SK-N-SH (cell line): ENCODE measurements around the gene ATP11A. TPM values are rescaled to one million over a fixed set of nuclear protein-coding genes. Genes with fewer than 3 reads are reported as not detected.

Source experiments
- CTCF ChIA-PET: fragments of 300-600, 350-600 bp; formaldehyde crosslinking; extraction: SDS; loops from one replicate; lab custom pipeline; 2021; lab: Yijun Ruan, JAX
- POLR2A ChIA-PET: fragments of 350-600 bp; sonication (Branson Sonifier 250); formaldehyde crosslinking; extraction: SDS; loops from one replicate; lab custom pipeline; 2020; ENCODE audit warnings: antibody characterized with exemption, inconsistent platforms; lab: Yijun Ruan, JAX
- DNase-seq: peaks from one replicate; pipeline ENCODE4 v3.0.0; 2012
- H2AFZ ChIP-seq: fragments of 200-600 bp; sonication (generic); 2 replicates; pipeline ENCODE4 v1.8.1; 2016; ENCODE audit warnings: antibody characterized with exemption, mild to moderate bottlenecking, low read depth
- H3F3A ChIP-seq: fragments of 200-600 bp; sonication (generic); replicated peaks from 2 replicates; pipeline ENCODE3; 2016; ENCODE audit warnings: antibody characterized with exemption, mild to moderate bottlenecking; ENCODE audit not compliant: insufficient read depth
- H3K27ac ChIP-seq, 2 experiments: fragments of 200-500 bp in 1 of 2; fragments of 200-600 bp in 1 of 2; sonication (Bioruptor generic) in 1 of 2; sonication (generic), shearing (Covaris generic) in 1 of 2; 2 replicates each; pipeline versions ENCODE4 v1.5.1 to v1.6.1; 2014 to 2016; ENCODE audit warnings: low read depth in 2 of 2, inconsistent platforms in 1 of 2, low read length in 1 of 2, mild to moderate bottlenecking in 1 of 2, mixed read lengths in 1 of 2
- H3K27me3 ChIP-seq: fragments of 200-600 bp; sonication (generic), shearing (Covaris generic); 2 replicates; pipeline ENCODE4 v1.6.1; 2016; ENCODE audit warnings: mixed run types; ENCODE audit not compliant: insufficient read depth
- H3K36me3 ChIP-seq, 2 experiments: fragments of 200-500 bp in 1 of 2; fragments of 200-600 bp in 1 of 2; sonication (Bioruptor generic) in 1 of 2; sonication (generic) in 1 of 2; replicated peaks in 1 of 2; 2 replicates each; pipeline versions ENCODE3 to v1.5.1; 2014 to 2016; ENCODE audit warnings: low read length in 1 of 2, mild to moderate bottlenecking in 1 of 2; ENCODE audit not compliant: insufficient read depth in 2 of 2, control insufficient read depth in 1 of 2
- H3K4me1 ChIP-seq, 2 experiments: fragments of 200-500 bp in 1 of 2; fragments of 200-600 bp in 1 of 2; sonication (Bioruptor generic) in 1 of 2; sonication (generic), shearing (Covaris generic) in 1 of 2; 2 replicates each; pipeline versions ENCODE4 v1.5.1 to v1.6.1; 2014 to 2016; ENCODE audit warnings: low read depth in 1 of 2, low read length in 1 of 2, mixed run types in 1 of 2; ENCODE audit not compliant: insufficient read depth in 2 of 2, control insufficient read depth in 1 of 2
- H3K4me2 ChIP-seq: fragments of 200-600 bp; sonication (generic), shearing (Covaris generic); 2 replicates; pipeline ENCODE4 v1.6.1; 2017; ENCODE audit warnings: mixed run types
- H3K4me3 ChIP-seq, 2 experiments: fragments of 200-500 bp in 1 of 2; fragments of 200-600 bp in 1 of 2; sonication (Bioruptor generic) in 1 of 2; sonication (generic), shearing (Covaris generic) in 1 of 2; 2 replicates each; pipeline versions ENCODE4 v1.5.1 to v1.8.1; 2014 to 2016; ENCODE audit warnings: low read depth in 2 of 2, inconsistent platforms in 1 of 2, low read length in 1 of 2, mild to moderate bottlenecking in 1 of 2, mixed read lengths in 1 of 2, moderate library complexity in 1 of 2
- H3K79me2 ChIP-seq: fragments of 200-600 bp; sonication (generic); 2 replicates; pipeline ENCODE4 v1.8.1; 2017; ENCODE audit warnings: mild to moderate bottlenecking; ENCODE audit not compliant: insufficient read depth
- H3K9ac ChIP-seq: fragments of 200-600 bp; sonication (generic); 2 replicates; pipeline ENCODE4 v1.6.1; 2017; ENCODE audit warnings: mixed run types
- H3K9me2 ChIP-seq: fragments of 200-600 bp; sonication (generic); 2 replicates; pipeline ENCODE4 v1.6.1; 2017; ENCODE audit warnings: mixed run types
- H3K9me3 ChIP-seq: fragments of 200-600 bp; sonication (generic); 2 replicates; pipeline ENCODE4 v1.6.1; 2017; ENCODE audit warnings: mixed run types, mild to moderate bottlenecking, moderate library complexity
- H4K20me1 ChIP-seq: fragments of 200-600 bp; sonication (generic); 2 replicates; pipeline ENCODE4 v1.6.1; 2017; ENCODE audit warnings: mild to moderate bottlenecking, mixed run types; ENCODE audit not compliant: insufficient read depth
- CHD2 ChIP-seq: fragments of 150-350 bp; IDR thresholded peaks from 2 replicates; pipeline ENCODE4 v1.6.1; 2018; ENCODE audit warnings: low read length; ENCODE audit not compliant: partially characterized antibody
- EP300 ChIP-seq, 2 experiments: IDR thresholded peaks; 2 replicates each; pipeline versions ENCODE4 v1.4.0 to v1.6.1; 2012; ENCODE audit warnings: borderline replicate concordance in 1 of 2, low read depth in 1 of 2, low read length in 1 of 2
- EZH2phosphoT487 ChIP-seq: fragments of 200-600 bp; sonication (generic); IDR thresholded peaks from 2 replicates; pipeline ENCODE4 v1.6.1; 2017; ENCODE audit warnings: low read depth, mixed run types, mild to moderate bottlenecking, antibody characterized with exemption, moderate library complexity, borderline replicate concordance
- FOSL2 ChIP-seq: IDR thresholded peaks from 2 replicates; pipeline ENCODE4 v1.4.0; 2012; ENCODE audit warnings: low read depth, mild to moderate bottlenecking, moderate library complexity, borderline replicate concordance
- FOXJ3 ChIP-seq: sonication (generic); formaldehyde crosslinking; IDR thresholded peaks from 2 replicates; pipeline ENCODE4 v1.5.1; 2020; ENCODE audit warnings: mild to moderate bottlenecking, missing genetic modification reagents
- FOXM1 ChIP-seq: IDR thresholded peaks from 2 replicates; pipeline ENCODE4 v1.4.0; 2012; ENCODE audit warnings: low read depth, mild to moderate bottlenecking
- GATA2 ChIP-seq: sonication (generic); formaldehyde crosslinking; IDR thresholded peaks from 2 replicates; pipeline ENCODE4 v1.5.0; 2020; ENCODE audit warnings: mild to moderate bottlenecking, missing genetic modification reagents
- NFIC ChIP-seq: IDR thresholded peaks from 2 replicates; pipeline ENCODE4 v1.4.0; 2012; ENCODE audit warnings: borderline replicate concordance
- POLR2AphosphoS5 ChIP-seq: IDR thresholded peaks from 2 replicates; pipeline ENCODE4 v1.6.1; 2012; ENCODE audit warnings: low read depth, low read length
- WGBS: methylation state at CpG from one replicate; pipeline ENCODE4 v1.1.6; 2017; ENCODE audit warnings: low lambda C conversion rate; 5-methylcytosine and 5-hydroxymethylcytosine counted together
- polyA plus RNA-seq, 3 experiments: library from polyadenylated mRNA; depleted of rRNA; stranded (reverse); fragments of >200 nt; gene quantifications; 2 replicates each; pipeline ENCODE4 v1.2.3, GENCODE V29; 2012
- TF ChIP-seq, protein P1 (sequence below): IDR thresholded peaks from 2 replicates; pipeline ENCODE4 v1.4.0; 2012; ENCODE audit warnings: low read depth, borderline replicate concordance
- TF ChIP-seq, protein P2 (sequence below): IDR thresholded peaks from 2 replicates; pipeline ENCODE4; 2012

The ATP11A gene
- polyA plus RNA-seq, 1 of the 3 experiments (the other 2 are of a cell fraction), result 4.1 TPM

DNA sequence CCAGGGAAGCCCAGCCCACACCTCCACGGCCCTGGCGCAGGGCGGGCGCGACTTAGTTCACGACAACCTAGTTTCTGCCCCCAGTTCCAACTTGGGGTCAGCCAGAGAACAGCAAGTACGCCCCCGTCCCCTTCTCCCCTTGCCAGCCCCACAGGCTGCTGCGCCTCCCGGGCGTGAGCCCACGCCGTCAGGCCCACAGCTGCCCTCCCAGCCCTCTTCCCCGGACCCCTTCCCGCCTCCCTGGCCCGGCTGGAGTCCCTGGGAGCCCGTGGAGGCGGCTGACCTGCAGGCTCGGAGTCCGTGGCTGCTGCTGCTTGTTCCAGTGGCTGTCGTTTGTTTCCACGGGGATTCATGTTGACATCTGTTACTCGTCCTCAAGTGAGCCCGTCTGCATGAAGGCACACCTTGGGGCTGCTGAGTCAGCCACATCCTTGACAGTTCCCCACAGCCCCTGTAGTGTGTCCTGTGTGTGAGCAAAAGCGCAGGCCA lies 86.0 kb downstream of the ATP11A start:
- no peaks in the 10 kb centered on the region for H3K79me2 ChIP-seq
- POLR2A ChIA-PET, result no interaction called here
- H3F3A ChIP-seq, result no peaks in the 10 kb centered on the region
- H3K9ac ChIP-seq, result no peak overlapping the region
- TF ChIP-seq, protein P1, sequence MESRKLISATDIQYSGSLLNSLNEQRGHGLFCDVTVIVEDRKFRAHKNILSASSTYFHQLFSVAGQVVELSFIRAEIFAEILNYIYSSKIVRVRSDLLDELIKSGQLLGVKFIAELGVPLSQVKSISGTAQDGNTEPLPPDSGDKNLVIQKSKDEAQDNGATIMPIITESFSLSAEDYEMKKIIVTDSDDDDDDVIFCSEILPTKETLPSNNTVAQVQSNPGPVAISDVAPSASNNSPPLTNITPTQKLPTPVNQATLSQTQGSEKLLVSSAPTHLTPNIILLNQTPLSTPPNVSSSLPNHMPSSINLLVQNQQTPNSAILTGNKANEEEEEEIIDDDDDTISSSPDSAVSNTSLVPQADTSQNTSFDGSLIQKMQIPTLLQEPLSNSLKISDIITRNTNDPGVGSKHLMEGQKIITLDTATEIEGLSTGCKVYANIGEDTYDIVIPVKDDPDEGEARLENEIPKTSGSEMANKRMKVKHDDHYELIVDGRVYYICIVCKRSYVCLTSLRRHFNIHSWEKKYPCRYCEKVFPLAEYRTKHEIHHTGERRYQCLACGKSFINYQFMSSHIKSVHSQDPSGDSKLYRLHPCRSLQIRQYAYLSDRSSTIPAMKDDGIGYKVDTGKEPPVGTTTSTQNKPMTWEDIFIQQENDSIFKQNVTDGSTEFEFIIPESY, result no peak
- TF ChIP-seq CHD2 (no peak), NFIC (no peak), EP300 (IDR thresholded peaks at IDR 0.05; ENCODE audit: borderline replicate concordance in 1 of 2, low read depth in 1 of 2, low read length in 1 of 2) (no peak), FOSL2 (no peak), GATA2 (CRISPR knock-in tag) (no peak), POLR2AphosphoS5 (no peak), EZH2phosphoT487 (no peak), FOXJ3 (no peak)
- CTCF ChIA-PET, result no interaction called here
- no peak overlapping the region for H3K27ac ChIP-seq
- DNase-seq, result peak; percentile 46
- H3K9me3 ChIP-seq, result no peaks in the 10 kb centered on the region
- H3K9me2 ChIP-seq, result no peaks in the 10 kb centered on the region
- H4K20me1 ChIP-seq, result no peaks in the 10 kb centered on the region
- no peak overlapping the region for H3K4me3 ChIP-seq
- H3K4me1 ChIP-seq, result peaks cover 0 to 16% of the 10 kb centered on the region in 2 experiments; a peak in 1 of 4 replicates
- H3K4me2 ChIP-seq, result no peak overlapping the region
- H3K36me3 ChIP-seq, result no peaks in the 10 kb centered on the region
- no peaks in the 10 kb centered on the region for H3K27me3 ChIP-seq
- no peak overlapping the region for H2AFZ ChIP-seq
- 88% methylated on average over 18 of the region's 25 CpGs for WGBS

DNA sequence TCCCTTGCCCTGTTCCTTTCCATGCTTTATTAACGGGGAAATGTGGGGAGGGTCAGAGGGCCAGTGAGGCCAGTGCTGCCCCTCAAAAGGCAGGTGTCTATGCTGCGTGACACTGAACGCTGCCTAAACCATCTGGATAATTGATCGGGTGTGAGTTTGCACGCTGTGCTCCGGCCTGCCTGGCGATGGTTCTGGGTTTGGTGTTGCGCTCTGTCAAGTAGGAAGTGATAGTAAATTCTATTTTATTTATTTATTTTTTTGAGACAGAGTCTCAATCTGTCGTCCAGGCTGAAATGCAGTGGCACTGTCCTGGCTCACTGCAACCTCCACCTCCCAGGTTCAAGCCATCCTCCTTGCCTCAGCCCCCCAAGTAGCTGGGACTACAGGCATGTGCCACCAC lies 86.5 kb downstream of the ATP11A start:
- Histone ChIP-seq H3K27ac (no peak overlapping the region), H3K36me3 (no peaks in the 10 kb centered on the region), H3K4me2 (no peak overlapping the region), H3K9me2 (no peaks in the 10 kb centered on the region), H2AFZ (no peak overlapping the region), H4K20me1 (no peaks in the 10 kb centered on the region), H3K27me3 (no peaks in the 10 kb centered on the region), H3K79me2 (no peaks in the 10 kb centered on the region), H3K9ac (no peak overlapping the region), H3K4me3 (no peak overlapping the region), H3K9me3 (no peaks in the 10 kb centered on the region), H3K4me1 (peaks cover 0 to 18% of the 10 kb centered on the region in 2 experiments; a peak in 1 of 4 replicates), H3F3A (no peaks in the 10 kb centered on the region)
- DNase-seq, result no peak
- 91% methylated on average over 8 of the region's 9 CpGs for WGBS
- ChIA-PET CTCF (no interaction called here), POLR2A (no interaction called here)
- TF ChIP-seq FOXM1 (no peak), POLR2AphosphoS5 (no peak)
- TF ChIP-seq, protein P2, sequence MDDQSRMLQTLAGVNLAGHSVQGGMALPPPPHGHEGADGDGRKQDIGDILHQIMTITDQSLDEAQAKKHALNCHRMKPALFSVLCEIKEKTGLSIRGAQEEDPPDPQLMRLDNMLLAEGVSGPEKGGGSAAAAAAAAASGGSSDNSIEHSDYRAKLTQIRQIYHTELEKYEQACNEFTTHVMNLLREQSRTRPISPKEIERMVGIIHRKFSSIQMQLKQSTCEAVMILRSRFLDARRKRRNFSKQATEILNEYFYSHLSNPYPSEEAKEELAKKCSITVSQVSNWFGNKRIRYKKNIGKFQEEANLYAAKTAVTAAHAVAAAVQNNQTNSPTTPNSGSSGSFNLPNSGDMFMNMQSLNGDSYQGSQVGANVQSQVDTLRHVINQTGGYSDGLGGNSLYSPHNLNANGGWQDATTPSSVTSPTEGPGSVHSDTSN, result no peak
